ENCODE measurements around the gene BLOC1S2. TPM values are rescaled to one million over a fixed set of nuclear protein-coding genes. Genes with fewer than 3 reads are reported as not detected.

BLOC1S2 gene
- total and polyA plus RNA-seq, 2 experiments from 2014 or later = 56.7 to 97.6 TPM

DNA sequence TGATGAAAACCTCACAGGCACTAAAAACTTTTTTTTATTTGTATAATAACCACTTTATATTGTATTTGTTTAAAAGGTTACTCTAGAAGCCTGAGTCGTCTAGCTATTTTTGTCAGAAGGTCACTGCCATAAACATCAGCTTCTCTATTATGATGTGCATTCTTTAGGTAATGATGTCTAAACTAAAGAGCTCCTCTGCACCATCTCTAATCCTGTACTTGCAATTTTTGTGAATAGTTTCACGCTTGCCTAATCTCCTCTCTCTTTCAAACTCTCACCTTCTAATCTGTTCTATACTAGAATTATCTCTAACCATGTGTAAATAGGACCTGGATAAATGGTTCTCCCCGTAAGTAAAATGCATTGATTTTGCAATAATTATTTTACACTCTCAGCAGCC lies 46.6 kb downstream of the BLOC1S2 start:
- Histone ChIP-seq H3K9ac (no peak overlapping the region), H2AFZ (no peak overlapping the region), H4K20me1 (ENCODE audit: insufficient read depth) (no peaks in the 10 kb centered on the region), H3K9me3 (ENCODE audit: low read depth) (no peaks in the 10 kb centered on the region), H3K79me2 (ENCODE audit: insufficient read depth) (no peaks in the 10 kb centered on the region), H3K4me3 (no peak overlapping the region), H3K4me1 (ENCODE audit: insufficient read depth) (no peaks in the 10 kb centered on the region), H3F3A (ENCODE audit: insufficient read depth) (no peaks in the 10 kb centered on the region), H3K4me2 (ENCODE audit: unreplicated experiment) (no peak overlapping the region), H3K36me3 (ENCODE audit: low read depth) (peaks cover 32% of the 10 kb centered on the region), H3K27me3 (replicated peaks; ENCODE audit: insufficient read depth) (no peaks in the 10 kb centered on the region), H3K27ac (no peak overlapping the region), H3K9me2 (ENCODE audit: insufficient read depth) (no peaks in the 10 kb centered on the region)
- in situ Hi-C loops (cut with MboI) = no loop called here
- no peak for TF ChIP-seq EZH2 (IDR thresholded peaks at IDR 0.05; ENCODE audit: insufficient read depth, poor library complexity, severe bottlenecking)
- no peak for TF ChIP-seq EZH2phosphoT487 (IDR thresholded peaks at IDR 0.05; ENCODE audit: insufficient read depth, low read depth)
- 96 to 98% methylated on average over 3 of the region's 3 CpGs for WGBS, 2 experiments (ENCODE audit: low coverage in 1 of 2, low lambda C conversion rate in 2 of 2, missing lambda C conversion rate in 2 of 2)
- DNase-seq = no peak

GRCh38 chr10:100238429-100238828 lies 48.1 kb downstream of the BLOC1S2 start:
- in situ Hi-C loops (cut with MboI) = no loop called here
- no peak for DNase-seq
- no peaks in the 10 kb centered on the region for H4K20me1 ChIP-seq (ENCODE audit: insufficient read depth)
- peaks cover 36% of the 10 kb centered on the region for H3K36me3 ChIP-seq (ENCODE audit: low read depth)
- H3K27me3 ChIP-seq (replicated peaks; ENCODE audit: insufficient read depth) = no peaks in the 10 kb centered on the region
- TF ChIP-seq EZH2 (IDR thresholded peaks at IDR 0.05; ENCODE audit: insufficient read depth, poor library complexity, severe bottlenecking) = no peak
- no peak overlapping the region for H3K4me3 ChIP-seq
- no peak overlapping the region for H3K27ac ChIP-seq
- H3K9me2 ChIP-seq (ENCODE audit: insufficient read depth) = no peaks in the 10 kb centered on the region
- H3K9ac ChIP-seq = no peak overlapping the region
- H2AFZ ChIP-seq = no peak overlapping the region
- no peak overlapping the region for H3K4me2 ChIP-seq (ENCODE audit: unreplicated experiment)
- no peaks in the 10 kb centered on the region; the same call in 1 of the 2 replicates for H3F3A ChIP-seq (ENCODE audit: insufficient read depth)
- 97 to 98% methylated on average over 7 of the region's 7 CpGs for WGBS, 2 experiments (ENCODE audit: low coverage in 1 of 2, low lambda C conversion rate in 2 of 2, missing lambda C conversion rate in 2 of 2)
- H3K9me3 ChIP-seq (ENCODE audit: low read depth) = no peaks in the 10 kb centered on the region
- H3K4me1 ChIP-seq (ENCODE audit: insufficient read depth) = no peaks in the 10 kb centered on the region
- no peaks in the 10 kb centered on the region for H3K79me2 ChIP-seq (ENCODE audit: insufficient read depth)

DNA sequence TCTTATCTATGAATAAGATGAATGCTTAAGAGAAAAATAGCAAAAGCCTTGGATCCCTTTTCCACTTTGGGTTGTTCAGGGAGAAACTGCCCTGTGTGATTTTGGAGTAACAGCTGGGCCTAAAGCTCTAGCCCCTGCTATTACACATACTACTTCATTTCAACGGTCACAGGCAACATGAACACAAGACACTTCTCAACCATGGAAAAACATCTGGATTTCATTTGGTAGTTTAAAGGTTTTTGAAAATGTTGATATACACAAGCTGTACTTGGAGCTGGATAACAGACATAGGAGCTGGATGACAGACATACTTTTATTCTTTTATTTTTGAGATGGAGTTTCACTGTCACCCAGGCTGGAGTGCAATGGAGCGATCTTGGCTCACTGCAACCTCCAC lies 54.4 kb downstream of the BLOC1S2 start:
- H3K27ac ChIP-seq = no peak overlapping the region
- WGBS, 2 experiments (ENCODE audit: low coverage in 1 of 2, low lambda C conversion rate in 2 of 2, missing lambda C conversion rate in 2 of 2) = 23 to 42% methylated on average over 2 of the region's 2 CpGs
- H3K79me2 ChIP-seq (ENCODE audit: insufficient read depth) = peaks cover 26% of the 10 kb centered on the region
- H3F3A ChIP-seq (ENCODE audit: insufficient read depth) = peaks cover 8% of the 10 kb centered on the region; the same call in 1 of the 2 replicates
- no peaks in the 10 kb centered on the region for H3K9me3 ChIP-seq (ENCODE audit: low read depth)
- H4K20me1 ChIP-seq (ENCODE audit: insufficient read depth) = no peaks in the 10 kb centered on the region
- no peak overlapping the region for H2AFZ ChIP-seq
- TF ChIP-seq EZH2 (IDR thresholded peaks at IDR 0.05; ENCODE audit: insufficient read depth, poor library complexity, severe bottlenecking) (no peak), EZH2phosphoT487 (IDR thresholded peaks at IDR 0.05; ENCODE audit: insufficient read depth, low read depth) (no peak)
- no peak overlapping the region for H3K9ac ChIP-seq
- peak; percentile 6 for DNase-seq
- peaks cover 19% of the 10 kb centered on the region; the same call in 1 of the 2 replicates for H3K36me3 ChIP-seq (ENCODE audit: low read depth)
- H3K27me3 ChIP-seq (replicated peaks; ENCODE audit: insufficient read depth) = no peaks in the 10 kb centered on the region
- in situ Hi-C loops (cut with MboI) = no loop called here
- H3K4me1 ChIP-seq (ENCODE audit: insufficient read depth) = no peaks in the 10 kb centered on the region; the same call in 1 of the 2 replicates
- no peaks in the 10 kb centered on the region for H3K9me2 ChIP-seq (ENCODE audit: insufficient read depth)
- H3K4me2 ChIP-seq (ENCODE audit: unreplicated experiment) = no peak overlapping the region
- H3K4me3 ChIP-seq = no peak overlapping the region

DNA sequence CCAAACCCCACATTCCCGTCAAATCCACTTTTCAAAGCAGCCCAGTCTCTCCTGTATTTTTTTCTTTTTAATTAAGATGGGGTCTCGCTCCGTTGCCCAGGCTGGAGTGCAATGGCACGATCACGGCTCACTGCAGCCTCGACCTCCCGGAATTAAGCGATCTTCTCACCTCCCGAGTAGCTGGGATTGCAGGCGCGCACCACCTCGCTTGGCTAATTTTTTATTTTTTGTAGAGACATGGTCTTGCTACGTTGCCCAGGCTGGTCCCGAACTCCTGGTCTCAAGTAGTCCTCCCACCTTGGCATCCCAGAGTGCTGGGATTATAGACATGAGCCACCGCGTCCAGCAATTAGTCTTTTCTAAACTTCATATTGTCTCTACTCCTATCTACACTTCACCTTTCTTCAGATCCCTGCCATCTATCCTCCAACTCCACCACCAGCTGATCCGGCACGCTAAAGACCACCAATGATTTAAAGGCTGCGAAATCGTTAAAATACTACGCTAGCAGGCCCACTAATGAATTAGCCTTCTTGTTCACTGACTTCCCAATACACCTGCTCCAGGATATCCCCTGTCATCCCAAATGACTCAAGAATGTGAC lies 56.6 kb downstream of the BLOC1S2 start:
- H4K20me1 ChIP-seq (ENCODE audit: insufficient read depth) = no peaks in the 10 kb centered on the region

More for the DNA sequence above, 56.6 kb downstream of the BLOC1S2 start:
- no peak for DNase-seq
- peak overlapping the region; percentile 90 for H3K4me3 ChIP-seq
- no peaks in the 10 kb centered on the region for H3K9me3 ChIP-seq (ENCODE audit: low read depth)
- H3K79me2 ChIP-seq (ENCODE audit: insufficient read depth) = peaks cover 47% of the 10 kb centered on the region
- peak overlapping the region; percentile 99 for H2AFZ ChIP-seq
- in situ Hi-C loops (cut with MboI) = no loop called here
- H3K4me2 ChIP-seq (ENCODE audit: unreplicated experiment) = peak overlapping the region; percentile 95
- peak overlapping the region; percentile 67 for H3K27ac ChIP-seq
- H3K9me2 ChIP-seq (ENCODE audit: insufficient read depth) = no peaks in the 10 kb centered on the region
- peaks cover 15% of the 10 kb centered on the region; the same call in 1 of the 2 replicates for H3K36me3 ChIP-seq (ENCODE audit: low read depth)
- no peak for TF ChIP-seq EZH2phosphoT487 (IDR thresholded peaks at IDR 0.05; ENCODE audit: insufficient read depth, low read depth)
- no peak for TF ChIP-seq EZH2 (IDR thresholded peaks at IDR 0.05; ENCODE audit: insufficient read depth, poor library complexity, severe bottlenecking)
- no peaks in the 10 kb centered on the region; the same call in 1 of the 2 replicates for H3K4me1 ChIP-seq (ENCODE audit: insufficient read depth)
- no peaks in the 10 kb centered on the region for H3K27me3 ChIP-seq (replicated peaks; ENCODE audit: insufficient read depth)
- WGBS, 2 experiments (ENCODE audit: low coverage in 1 of 2, low lambda C conversion rate in 2 of 2, missing lambda C conversion rate in 2 of 2) = 45 to 49% methylated on average over 21 of the region's 21 CpGs
- peaks cover 8% of the 10 kb centered on the region; the same call in 1 of the 2 replicates for H3F3A ChIP-seq (ENCODE audit: insufficient read depth)
- peak overlapping the region; percentile 89 for H3K9ac ChIP-seq

Measured in GM23248 (cell line).